ENCODE data around the gene PRM3.
A peak's percentile ranks its signal among the peaks of the same experiment; 100 is the strongest.

GRCh38 chr16:11232302-11232851, 41.1 kb downstream of the PRM3 start:
- no peak for TF ChIP-seq CTCF (IDR thresholded peaks at IDR 0.05)
- peak in 1 of 2 donors; percentile 1 for TF ChIP-seq POLR2A (IDR thresholded peaks at IDR 0.05)
- no peak for TF ChIP-seq EP300 (IDR thresholded peaks at IDR 0.05)

Data from gastroesophageal sphincter (tissue), 3 donors.